Duodenal mucosa (tissue), 2 donors: Measurements from ENCODE around the gene TRIM31.
"Not testable (repeated sequence)": the region's sequence is repeated elsewhere in the genome, so short reads cannot be mapped to it uniquely, and the experiment has no call there.

Experiments used
- H3K27ac ChIP-seq: one replicate; pipeline ENCODE4 v1.7.0; 2013; ENCODE audit warnings: low read depth, low read length
- H3K27me3 ChIP-seq, 2 donors: one replicate each; pipeline ENCODE4 v1.7.0; 2013; ENCODE audit warnings: low read length in 2 of 2, control low read depth in 1 of 2; ENCODE audit not compliant: insufficient read depth in 2 of 2, control insufficient read depth in 1 of 2
- H3K36me3 ChIP-seq, 2 donors: one replicate each; pipeline ENCODE4 v1.7.0; 2013; ENCODE audit warnings: low read length in 2 of 2, control low read depth in 1 of 2; ENCODE audit not compliant: insufficient read depth in 2 of 2, control insufficient read depth in 1 of 2
- H3K4me1 ChIP-seq, 2 donors: one replicate each; pipeline ENCODE4 v1.7.0; 2013; ENCODE audit warnings: low read length in 2 of 2, control low read depth in 1 of 2; ENCODE audit not compliant: insufficient read depth in 2 of 2, control insufficient read depth in 1 of 2
- H3K4me3 ChIP-seq, 2 donors: one replicate each; pipeline ENCODE4 v1.7.0; 2013; ENCODE audit warnings: low read length in 2 of 2, low read depth in 1 of 2
- H3K9ac ChIP-seq, 2 donors: one replicate each; pipeline ENCODE4 v1.7.0; 2013; ENCODE audit warnings: low read length in 2 of 2, low read depth in 1 of 2
- H3K9me3 ChIP-seq, 2 donors: one replicate each; pipeline ENCODE4 v1.7.0; 2013; ENCODE audit warnings: low read length in 2 of 2, control low read depth in 1 of 2; ENCODE audit not compliant: control insufficient read depth in 1 of 2

Gene TRIM31

DNA sequence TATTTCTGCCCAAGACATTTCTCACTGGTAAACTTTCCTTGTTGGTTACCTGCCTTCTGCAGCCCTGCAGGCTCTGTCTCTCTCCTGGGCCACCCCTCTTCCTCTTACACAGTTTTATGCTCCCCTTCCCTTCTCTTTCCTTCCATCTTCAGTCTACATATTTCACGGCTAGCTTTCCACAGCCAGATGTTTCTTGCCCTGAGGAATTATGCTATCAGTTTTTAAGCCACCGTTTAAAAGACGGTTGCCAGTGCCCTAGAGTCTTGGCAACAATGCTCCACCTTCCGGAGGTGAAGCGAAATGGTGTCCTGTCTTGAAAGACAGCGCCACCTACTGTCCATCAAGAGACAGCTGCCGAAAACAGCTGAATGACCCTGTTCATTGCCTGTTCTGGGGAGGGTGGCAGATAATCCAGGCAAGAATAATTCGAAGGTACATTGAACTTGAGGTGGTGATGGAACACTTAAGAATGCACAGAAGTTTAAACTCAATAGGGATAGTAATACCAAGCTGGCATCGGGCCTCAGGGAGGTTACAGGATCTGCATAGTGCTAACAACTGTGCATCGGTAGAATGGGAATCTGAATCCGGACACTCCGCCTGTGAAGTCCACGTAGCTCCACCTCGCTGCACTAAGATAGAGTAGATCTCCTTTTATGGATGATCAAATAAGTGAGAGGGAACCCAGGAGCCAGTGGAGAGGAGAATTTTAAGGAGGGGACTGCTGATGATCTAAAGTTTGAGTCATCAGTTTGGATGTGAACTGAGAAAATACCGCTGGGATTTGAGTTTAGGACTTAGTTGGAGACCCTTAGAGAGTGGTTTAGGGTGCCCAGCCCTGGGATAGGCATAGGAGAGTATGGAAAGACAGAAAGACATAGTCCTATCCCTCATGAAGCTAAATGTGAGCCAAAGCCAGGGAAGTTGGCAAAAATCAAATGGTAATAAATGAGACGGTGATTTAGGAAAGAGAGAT, 18.3 kb upstream of the TRIM31 start:
- H3K4me1 ChIP-seq: peaks cover 21 to 26% of the 10 kb centered on the region in 2 donors
- no peaks in the 10 kb centered on the region for H3K36me3 ChIP-seq
- no peak overlapping the region for H3K27ac ChIP-seq
- H3K9me3 ChIP-seq: no peaks in the 10 kb centered on the region
- peak overlapping the region in 1 of 2 donors; percentile 4 for H3K4me3 ChIP-seq
- peaks cover 8 to 13% of the 10 kb centered on the region in 2 donors for H3K27me3 ChIP-seq
- H3K9ac ChIP-seq: no peak overlapping the region

DNA sequence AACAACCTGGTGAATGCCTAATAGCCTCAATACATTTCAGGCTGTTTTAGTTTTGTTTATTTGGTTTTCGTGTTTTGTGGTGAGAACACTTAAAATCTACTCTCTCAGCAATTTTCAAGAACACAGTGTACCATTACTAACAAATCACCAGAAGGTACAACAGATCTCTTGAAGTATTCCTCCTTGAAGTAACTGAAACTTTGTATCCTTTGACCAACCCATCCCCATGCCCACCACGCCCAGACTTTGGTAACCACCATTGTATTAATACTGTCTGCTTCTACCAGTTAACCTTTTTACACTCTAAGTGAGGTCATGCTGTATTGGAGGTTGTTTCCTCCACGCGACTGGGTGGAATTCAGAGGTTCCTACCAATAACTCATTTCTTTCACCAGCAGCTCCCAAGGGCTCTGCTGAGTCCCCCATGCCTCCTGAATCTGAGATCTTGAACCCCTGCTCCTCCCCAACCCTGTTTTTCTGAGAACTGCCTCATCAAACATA, 17.3 kb upstream of the TRIM31 start:
- Histone ChIP-seq H3K36me3 (no peaks in the 10 kb centered on the region), H3K4me3 (peak overlapping the region in 1 of 2 donors; percentile 4)

DNA sequence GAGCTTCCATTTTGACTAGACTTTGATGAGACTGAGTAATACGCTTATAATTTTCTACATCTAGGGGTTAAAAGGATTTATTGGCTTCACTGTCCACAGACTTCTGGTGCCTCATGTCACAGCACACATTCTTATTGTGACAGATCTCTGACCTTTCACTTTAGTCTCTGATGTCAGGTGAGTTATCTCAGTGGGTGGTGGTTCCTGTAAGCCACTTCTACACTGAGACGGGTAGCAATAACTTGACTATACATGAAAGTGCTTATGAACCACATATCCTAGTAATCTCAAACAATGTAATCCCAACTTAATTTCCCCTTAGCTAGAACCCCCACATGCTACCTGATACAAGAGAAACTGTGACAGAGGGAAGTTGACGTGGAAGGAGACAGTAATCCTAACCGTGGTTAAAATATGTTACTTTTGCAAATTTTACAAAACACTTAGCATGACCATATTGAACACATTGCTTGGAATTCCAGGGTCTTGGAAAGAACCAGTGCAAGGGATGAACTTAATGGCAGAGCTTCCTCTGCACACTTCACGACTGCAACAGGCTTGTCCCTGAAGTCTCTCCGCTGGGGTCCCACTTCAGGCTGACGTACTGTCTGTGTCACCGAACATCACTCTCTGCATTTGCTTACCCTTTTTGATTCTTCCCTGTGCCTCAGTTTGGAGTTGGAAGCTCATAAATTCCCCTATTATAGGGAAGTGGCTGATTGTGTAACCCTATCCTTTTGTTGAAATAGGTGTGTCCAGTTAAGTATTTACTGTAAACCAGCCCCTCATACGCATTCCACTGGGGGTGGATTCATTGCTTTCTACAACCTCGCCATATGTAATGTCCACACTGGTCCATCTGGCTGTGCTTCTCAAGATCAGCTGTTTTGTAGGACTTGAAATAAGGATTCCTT, 16.6 kb upstream of the TRIM31 start:
- peaks cover 18 to 19% of the 10 kb centered on the region in 2 donors for H3K4me1 ChIP-seq
- peaks cover 4 to 12% of the 10 kb centered on the region in 2 donors for H3K27me3 ChIP-seq
- peak overlapping the region in 1 of 2 donors; percentile 18 for H3K4me3 ChIP-seq
- H3K27ac ChIP-seq: no peak overlapping the region
- no peak overlapping the region for H3K9ac ChIP-seq
- H3K9me3 ChIP-seq: no peaks in the 10 kb centered on the region
- no peaks in the 10 kb centered on the region for H3K36me3 ChIP-seq

More for the DNA sequence above, 17.3 kb upstream of the TRIM31 start:
- no peaks in the 10 kb centered on the region for H3K9me3 ChIP-seq
- no peak overlapping the region for H3K9ac ChIP-seq
- peaks cover 18 to 20% of the 10 kb centered on the region in 2 donors for H3K4me1 ChIP-seq
- H3K27me3 ChIP-seq: peaks cover 4 to 13% of the 10 kb centered on the region in 2 donors
- H3K27ac ChIP-seq: no peak overlapping the region

DNA sequence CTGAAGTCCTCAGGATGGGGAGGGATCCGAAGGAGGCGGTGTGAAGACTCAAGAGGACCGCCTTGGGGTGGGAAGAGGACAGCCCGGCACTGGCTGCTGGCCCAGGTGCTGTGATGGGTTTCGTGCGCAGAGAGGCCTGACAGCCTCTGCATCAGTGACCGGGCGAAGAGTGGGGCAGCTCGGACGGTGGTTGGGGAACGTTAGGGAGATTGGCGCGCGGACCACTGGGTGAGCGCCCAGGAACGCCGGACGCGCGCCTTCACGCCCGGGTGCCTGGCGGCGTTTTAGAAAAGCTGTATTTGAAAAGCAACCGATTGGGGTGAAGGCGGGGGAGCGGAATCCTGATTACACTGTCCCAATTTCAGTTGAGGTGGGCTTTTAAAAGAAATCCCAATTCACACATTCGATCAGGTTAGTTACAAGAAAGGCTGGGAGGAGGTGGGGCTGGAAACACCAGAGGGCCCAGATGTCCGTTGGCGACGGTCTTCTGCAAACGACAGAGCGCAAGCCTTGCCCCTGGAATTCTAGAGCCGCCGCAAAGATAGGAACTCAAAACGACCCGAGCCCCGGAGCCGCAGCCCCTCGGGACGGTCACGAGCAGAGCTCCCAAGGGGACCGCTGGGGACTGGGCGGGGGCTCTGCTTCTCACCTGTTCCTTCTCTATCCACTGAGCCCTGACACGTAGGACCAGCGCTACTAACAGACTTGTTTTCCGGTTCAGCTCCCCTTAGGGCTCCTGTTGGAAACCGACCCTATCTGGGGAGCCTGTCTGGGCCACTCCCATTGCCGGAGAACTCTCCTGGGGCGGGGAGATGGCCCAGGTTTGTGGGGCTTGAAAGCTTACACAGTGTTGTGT, 14.6 kb upstream of the TRIM31 start:
- Histone ChIP-seq H3K36me3 (no peaks in the 10 kb centered on the region), H3K27me3 (peaks cover 4 to 9% of the 10 kb centered on the region in 2 donors), H3K9me3 (no peaks in the 10 kb centered on the region), H3K4me1 (peaks cover 23% of the 10 kb centered on the region in 2 donors), H3K9ac (no peak overlapping the region), H3K4me3 (no peak overlapping the region), H3K27ac (no peak overlapping the region)

DNA sequence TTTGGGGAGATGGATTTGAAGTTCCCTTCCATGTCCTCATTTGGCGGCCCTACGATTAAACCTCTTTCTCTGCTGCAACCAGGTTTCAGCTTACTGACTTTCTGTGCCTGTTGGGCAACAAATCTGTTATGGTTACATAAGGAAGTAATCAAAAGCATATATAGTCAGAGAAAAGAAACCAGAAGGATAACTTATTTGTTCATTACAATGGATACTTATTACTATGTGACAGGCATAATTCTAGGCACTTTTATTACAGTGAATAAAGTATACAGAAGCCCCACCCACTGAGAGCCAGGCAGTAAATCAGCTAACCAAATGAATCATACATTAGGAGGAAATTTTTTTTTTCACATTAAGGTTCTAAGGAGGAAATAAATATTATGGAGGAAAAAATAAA, 9.6 kb upstream of the TRIM31 start:
- Histone ChIP-seq H3K9me3 (no peaks in the 10 kb centered on the region), H3K9ac (no peak overlapping the region), H3K4me3 (no peak overlapping the region), H3K27me3 (no peaks in the 10 kb centered on the region), H3K36me3 (no peaks in the 10 kb centered on the region), H3K27ac (peak overlapping the region; percentile 24), H3K4me1 (peaks cover 13 to 20% of the 10 kb centered on the region in 2 donors)

DNA sequence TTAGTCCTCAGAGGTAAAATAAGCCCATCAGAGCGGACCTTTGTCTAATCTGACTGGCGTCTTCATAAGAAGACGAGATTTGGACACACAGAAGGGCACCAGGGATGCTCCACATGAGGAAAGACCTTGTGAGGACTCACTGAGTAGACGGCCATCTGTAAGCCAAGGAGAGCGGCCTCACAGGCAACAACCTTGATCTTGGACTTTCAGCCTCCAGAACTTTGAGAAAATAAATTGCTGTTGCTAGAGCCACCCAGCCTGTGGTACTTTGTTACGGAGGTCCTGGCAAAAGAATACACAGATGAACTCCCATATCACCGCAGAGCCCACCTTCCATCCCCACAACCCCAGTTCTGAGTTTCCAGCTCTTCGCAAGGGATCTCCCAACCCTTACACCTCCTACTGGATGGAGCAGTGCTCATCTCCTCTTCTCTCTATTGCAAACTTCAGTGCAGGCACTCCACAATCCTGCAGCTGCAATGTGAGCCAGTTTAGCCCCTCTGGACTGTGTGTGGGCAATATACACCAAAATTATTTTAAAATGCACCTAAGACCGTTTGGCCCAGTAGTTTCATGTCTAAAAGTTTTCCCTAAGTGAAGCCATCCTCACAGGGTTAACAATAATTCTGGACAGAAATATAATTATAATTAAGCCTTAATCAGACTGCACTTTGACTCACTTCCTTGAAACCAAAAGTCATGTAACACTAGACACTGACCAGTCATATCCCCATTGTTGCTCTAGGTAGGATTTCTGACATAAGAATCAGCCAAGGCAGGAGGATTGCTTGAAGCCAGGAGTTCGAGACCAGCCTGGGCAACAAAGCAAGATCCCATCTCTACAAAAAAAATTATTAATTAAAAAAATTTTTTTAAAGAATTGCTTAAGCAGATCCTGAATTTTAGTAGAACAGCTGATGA, 8.8 kb upstream of the TRIM31 start:
- H3K27me3 ChIP-seq: no peaks in the 10 kb centered on the region
- no peak overlapping the region for H3K27ac ChIP-seq
- H3K4me3 ChIP-seq: no peak overlapping the region
- H3K36me3 ChIP-seq: no peaks in the 10 kb centered on the region
- H3K9ac ChIP-seq: no peak overlapping the region
- H3K4me1 ChIP-seq: peaks cover 13 to 20% of the 10 kb centered on the region in 2 donors
- H3K9me3 ChIP-seq: no peaks in the 10 kb centered on the region

DNA sequence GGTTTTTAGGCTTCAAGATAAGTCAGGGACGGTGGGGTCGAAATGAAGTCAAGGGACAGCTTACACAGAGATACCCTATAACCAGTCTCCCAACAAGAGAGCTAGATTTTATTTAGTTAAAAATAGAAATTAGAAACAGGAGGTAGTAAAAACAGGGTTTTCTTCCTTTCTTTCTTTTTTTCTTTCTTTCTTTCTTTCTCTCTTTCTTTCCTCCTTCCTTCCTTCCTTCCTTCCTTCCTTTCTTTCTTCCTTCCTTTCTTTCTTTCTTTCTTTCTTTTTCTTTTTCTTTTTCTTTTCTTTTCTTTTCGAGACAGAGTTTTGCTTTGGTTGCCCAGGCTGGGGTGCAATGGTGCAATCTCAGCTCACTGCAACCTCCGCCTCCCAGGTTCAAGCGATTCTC, 5.8 kb upstream of the TRIM31 start:
- not testable (repeated sequence) for H3K9ac ChIP-seq, H3K36me3 ChIP-seq, H3K9me3 ChIP-seq, H3K27ac ChIP-seq, H3K27me3 ChIP-seq, H3K4me3 ChIP-seq
- peaks cover 12 to 22% of the 10 kb centered on the region in 2 donors for H3K4me1 ChIP-seq

DNA sequence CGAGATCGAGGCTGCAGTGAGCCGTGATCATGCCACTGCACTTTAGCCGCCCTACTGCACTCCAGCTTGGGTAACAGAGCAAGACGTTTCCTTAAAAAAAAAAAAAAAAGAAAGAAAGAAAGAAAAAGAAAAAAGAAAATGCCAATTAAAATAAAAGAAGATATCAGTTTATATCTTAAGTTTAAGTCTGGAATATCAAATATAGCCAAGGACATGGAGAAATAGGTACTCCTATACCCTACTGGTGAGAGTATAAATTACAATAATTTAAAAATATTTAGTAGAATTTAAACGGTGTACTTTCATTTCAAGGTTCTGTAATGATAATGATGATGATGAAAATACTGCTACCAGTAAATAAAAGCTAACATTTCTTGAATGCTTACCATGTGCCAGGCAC, 3.8 kb upstream of the TRIM31 start:
- Histone ChIP-seq H3K27me3 (peaks cover 0 to 7% of the 10 kb centered on the region in 2 donors), H3K27ac (no peak overlapping the region), H3K36me3 (no peaks in the 10 kb centered on the region), H3K9ac (no peak overlapping the region), H3K9me3 (no peaks in the 10 kb centered on the region), H3K4me1 (peaks cover 26 to 34% of the 10 kb centered on the region in 2 donors), H3K4me3 (no peak overlapping the region)
